H1 (cell line): ENCODE measurements around the gene WDR59. TPM values are rescaled to one million over a fixed set of nuclear protein-coding genes. Genes with fewer than 3 reads are reported as not detected.

Experiments
- CTCF ChIA-PET: fragments of 300-600 bp; sonication (Branson Sonifier 250); formaldehyde crosslinking; loops from one replicate; lab custom pipeline; 2021; ENCODE audit not compliant: partially characterized antibody; lab: Charles Lee
- POLR2A ChIA-PET: fragments of 300-600 bp; sonication (Branson Sonifier 250); formaldehyde crosslinking; loops from one replicate; lab custom pipeline; 2021; ENCODE audit warnings: inconsistent platforms; ENCODE audit not compliant: partially characterized antibody; lab: Charles Lee
- DNase-seq, 2 experiments: peaks; one replicate each; pipeline versions ENCODE4 v3.0.0 to v3.0.0-alpha.2; 2010 to 2022; ENCODE audit warnings: low spot score in 2 of 2, low read depth in 1 of 2, mixed read lengths in 1 of 2
- FAIRE-seq: peaks from 2 replicates; lab custom pipeline; 2011; peaks lifted over from hg19 to GRCh38; lab: Jason Lieb, UNC
- H2AFZ ChIP-seq: 2 replicates; pipeline ENCODE4 v1.8.1; 2012; ENCODE audit warnings: low read length, inconsistent platforms
- H2AK5ac ChIP-seq: 2 replicates; pipeline ENCODE4 v1.6.1; 2013; ENCODE audit warnings: low read depth, low read length
- H2BK120ac ChIP-seq: replicated peaks from 2 replicates; pipeline ENCODE3; 2013; ENCODE audit warnings: low read depth, low read length, inconsistent platforms
- H2BK12ac ChIP-seq: 2 replicates; pipeline ENCODE4 v1.6.1; 2013; ENCODE audit warnings: low read depth, low read length
- H2BK15ac ChIP-seq: 2 replicates; pipeline ENCODE4 v1.6.1; 2013; ENCODE audit warnings: low read length
- H2BK20ac ChIP-seq: 2 replicates; pipeline ENCODE4 v1.6.1; 2013; ENCODE audit warnings: low read length
- H2BK5ac ChIP-seq: 2 replicates; pipeline ENCODE4 v1.6.1; 2013; ENCODE audit warnings: low read depth, low read length
- H3K14ac ChIP-seq: 2 replicates; pipeline ENCODE4 v1.6.1; 2013; ENCODE audit warnings: inconsistent platforms; ENCODE audit not compliant: insufficient read length
- H3K18ac ChIP-seq: 2 replicates; pipeline ENCODE4 v1.6.1; 2013; ENCODE audit warnings: low read length; ENCODE audit errors: extremely low read depth
- H3K23ac ChIP-seq: 2 replicates; pipeline ENCODE4 v1.6.1; 2013; ENCODE audit warnings: inconsistent platforms; ENCODE audit not compliant: insufficient read length
- H3K23me2 ChIP-seq: 2 replicates; pipeline ENCODE4 v1.6.1; 2013; ENCODE audit warnings: low read depth, low read length
- H3K27ac ChIP-seq: 2 replicates; pipeline ENCODE4 v1.6.1; 2011; ENCODE audit warnings: low read depth, low read length, inconsistent platforms
- H3K27me3 ChIP-seq, 4 experiments: replicated peaks in 1 of 4; 1 replicate in 1 of 4; 2 replicates in 3 of 4; pipeline versions ENCODE4 v1.6.1 to v1.8.1; 2011 to 2013; ENCODE audit warnings: low read length in 3 of 4, mild to moderate bottlenecking in 3 of 4, inconsistent platforms in 2 of 4, mixed read lengths in 2 of 4, moderate library complexity in 1 of 4; ENCODE audit not compliant: control insufficient read depth in 3 of 4, insufficient read depth in 3 of 4; ENCODE audit errors: extremely low read depth in 1 of 4
- H3K36me3 ChIP-seq, 4 experiments: 2 replicates each; pipeline versions ENCODE4 v1.6.1 to v1.8.1; 2011 to 2013; ENCODE audit warnings: mild to moderate bottlenecking in 4 of 4, low read length in 3 of 4, moderate library complexity in 2 of 4, control low read depth in 1 of 4, inconsistent platforms in 1 of 4; ENCODE audit not compliant: insufficient read depth in 4 of 4, control insufficient read depth in 2 of 4
- H3K4ac ChIP-seq: replicated peaks from 2 replicates; pipeline ENCODE3; 2013; ENCODE audit warnings: low read length, low read depth, mixed read lengths, inconsistent platforms; ENCODE audit not compliant: insufficient read length
- H3K4me1 ChIP-seq, 4 experiments: replicated peaks in 1 of 4; 1 replicate in 1 of 4; 2 replicates in 3 of 4; pipeline versions ENCODE4 v1.6.1 to v1.8.1; 2011 to 2013; ENCODE audit warnings: low read length in 3 of 4, inconsistent platforms in 2 of 4, mixed read lengths in 1 of 4; ENCODE audit not compliant: insufficient read depth in 4 of 4, control insufficient read depth in 3 of 4
- H3K4me2 ChIP-seq, 2 experiments: 2 replicates each; pipeline versions ENCODE4 v1.6.1 to v1.8.1; 2011 to 2013; ENCODE audit warnings: low read depth in 2 of 2, low read length in 2 of 2, control low read depth in 1 of 2, inconsistent platforms in 1 of 2, mild to moderate bottlenecking in 1 of 2; ENCODE audit not compliant: insufficient read depth in 1 of 2
- H3K4me3 ChIP-seq, 4 experiments: fragments of 200-600, 300-600 bp in 1 of 4; sonication (generic), shearing (Covaris generic), sonication (Bioruptor Twin) in 1 of 4; 2 replicates each; pipeline versions ENCODE4 v1.5.1 to v1.8.1; 2011 to 2016; ENCODE audit warnings: low read length in 4 of 4, low read depth in 3 of 4, control low read depth in 2 of 4, inconsistent platforms in 2 of 4, mild to moderate bottlenecking in 2 of 4, mixed read lengths in 1 of 4, moderate library complexity in 1 of 4; ENCODE audit not compliant: insufficient read depth in 2 of 4; ENCODE audit errors: extremely low read depth in 1 of 4
- H3K56ac ChIP-seq: replicated peaks from 2 replicates; pipeline ENCODE3; 2013; ENCODE audit warnings: low read depth, mild to moderate bottlenecking, mixed read lengths, low read length, inconsistent platforms; ENCODE audit not compliant: insufficient read length
- H3K79me1 ChIP-seq: 2 replicates; pipeline ENCODE4 v1.6.1; 2013; ENCODE audit warnings: low read depth, low read length, control low read depth
- H3K79me2 ChIP-seq, 2 experiments: 2 replicates each; pipeline versions ENCODE4 v1.6.1 to v1.8.1; 2012 to 2013; ENCODE audit warnings: low read length in 2 of 2, mild to moderate bottlenecking in 2 of 2, inconsistent platforms in 1 of 2; ENCODE audit not compliant: insufficient read depth in 2 of 2, control insufficient read depth in 1 of 2
- H3K9ac ChIP-seq, 4 experiments: replicated peaks in 1 of 4; 1 replicate in 1 of 4; 2 replicates in 3 of 4; pipeline versions ENCODE4 v1.6.1 to v1.8.1; 2011 to 2013; ENCODE audit warnings: low read depth in 3 of 4, low read length in 3 of 4, control low read depth in 2 of 4, mild to moderate bottlenecking in 2 of 4, moderate library complexity in 2 of 4, inconsistent platforms in 1 of 4; ENCODE audit errors: extremely low read depth in 1 of 4
- H3K9me3 ChIP-seq, 2 experiments: 2 replicates each; pipeline versions ENCODE4 v1.6.1 to v1.8.1; 2012 to 2013; ENCODE audit warnings: mild to moderate bottlenecking in 2 of 2, moderate library complexity in 2 of 2, control low read depth in 1 of 2, inconsistent platforms in 1 of 2, low read depth in 1 of 2, low read length in 1 of 2, mixed read lengths in 1 of 2; ENCODE audit not compliant: insufficient read depth in 2 of 2
- H4K20me1 ChIP-seq, 2 experiments: replicated peaks in 1 of 2; 2 replicates each; pipeline versions ENCODE3 to v1.8.1; 2011 to 2013; ENCODE audit warnings: inconsistent platforms in 2 of 2, low read length in 2 of 2, mild to moderate bottlenecking in 1 of 2; ENCODE audit not compliant: insufficient read depth in 2 of 2, control insufficient read depth in 1 of 2
- H4K5ac ChIP-seq: 2 replicates; pipeline ENCODE4 v1.6.1; 2013; ENCODE audit warnings: low read length, low read depth, mixed read lengths, inconsistent platforms; ENCODE audit not compliant: insufficient read length
- H4K8ac ChIP-seq: 2 replicates; pipeline ENCODE4 v1.8.0; 2013; ENCODE audit warnings: mild to moderate bottlenecking, moderate library complexity, low read length, inconsistent platforms; ENCODE audit not compliant: insufficient read depth; ENCODE audit errors: extremely low read depth
- H4K91ac ChIP-seq: replicated peaks from 2 replicates; pipeline ENCODE3; 2013; ENCODE audit warnings: low read length, mixed read lengths, inconsistent platforms; ENCODE audit not compliant: insufficient read length
- SP1 ChIP-seq: IDR thresholded peaks from 2 replicates; pipeline ENCODE4 v1.6.1; 2011; ENCODE audit warnings: low read depth, low read length
- SP2 ChIP-seq: IDR thresholded peaks from 2 replicates; pipeline ENCODE4 v1.6.1; 2012; ENCODE audit warnings: mild to moderate bottlenecking, low read length, inconsistent platforms
- WGBS, 2 experiments: shearing (Covaris generic) in 1 of 2; methylation state at CpG; one replicate each; pipeline versions ENCODE4 v1.1.6 to v1.1.7; 2013 to 2015; ENCODE audit warnings: low lambda C conversion rate in 2 of 2, mixed read lengths in 2 of 2, inconsistent platforms in 1 of 2, low coverage in 1 of 2, missing lambda C conversion rate in 1 of 2; ENCODE audit not compliant: insufficient replicate concordance in 2 of 2, insufficient coverage in 1 of 2, insufficient read length in 1 of 2; ENCODE audit errors: extremely low coverage in 1 of 2, missing lambda C conversion rate in 1 of 2; 5-methylcytosine and 5-hydroxymethylcytosine counted together
- polyA plus RNA-seq, 7 experiments: library from polyadenylated mRNA; depleted of rRNA in 3 of 7; stranded (reverse) in 5 of 7; unstranded in 2 of 7; fragments of >200 nt in 5 of 7; fragments of 200-250 nt in 2 of 7; gene quantifications; 1 replicate in 5 of 7; 2 replicates in 1 of 7; 4 replicates in 1 of 7; pipeline versions ENCODE4 v1.2.1 to v1.2.3, GENCODE V29; 2011 to 2013; ENCODE audit warnings: missing spikeins in 2 of 7, mixed read lengths in 2 of 7
- total RNA-seq: library from RNA; stranded (reverse); fragmentation: NEBNext Ultra II Directional; extraction: Animal tissue kit (Norgen Biotek cat#: 25700); gene quantifications from 2 replicates; pipeline ENCODE4 v1.2.1, GENCODE V29; 2021

WDR59 gene
- total and polyA plus RNA-seq, 2 of the 8 experiments (the other 6 are each of a cell fraction or from before 2014, with no cell fraction given): 84.2 to 124 TPM

GRCh38 chr16:74844041-74844980 is 140.6 kb downstream of the WDR59 start:
- FAIRE-seq: no peak
- Histone ChIP-seq H4K91ac (no peak overlapping the region), H2BK5ac (no peak overlapping the region), H3K18ac (no peak overlapping the region), H2BK120ac (no peak overlapping the region), H3K36me3 (no peaks in the 10 kb centered on the region), H3K9ac (no peak overlapping the region), H4K5ac (no peak overlapping the region), H3K27me3 (no peaks in the 10 kb centered on the region), H3K14ac (no peak overlapping the region), H4K8ac (no peak overlapping the region), H2BK12ac (no peak overlapping the region), H2BK15ac (no peak overlapping the region), H3K27ac (no peak overlapping the region), H3K9me3 (no peaks in the 10 kb centered on the region), H3K23me2 (no peaks in the 10 kb centered on the region), H3K56ac (no peak overlapping the region), H3K79me1 (no peaks in the 10 kb centered on the region; the same call in 1 of the 2 replicates), H3K4me3 (no peak overlapping the region), H2AFZ (no peak overlapping the region), H3K79me2 (no peaks in the 10 kb centered on the region), H2AK5ac (no peak overlapping the region; the same call in 1 of the 2 replicates), H3K4me2 (no peak overlapping the region), H3K23ac (no peak overlapping the region), H3K4ac (no peak overlapping the region), H4K20me1 (no peaks in the 10 kb centered on the region), H2BK20ac (no peak overlapping the region), H3K4me1 (no peaks in the 10 kb centered on the region)
- CTCF ChIA-PET: interaction anchor here (0.8 to 1.6 kb wide), 3 partner anchors 18 to 40 kb away, joined by 3 to 8 read pairs (median 6); no protein-coding TSS in a partner anchor
- 82% methylated on average over 19 of the region's 20 CpGs; no CpG with 5 or more reads in 1 of the 2 experiments for WGBS, 2 experiments
- DNase-seq: no peak
- POLR2A ChIA-PET: no interaction called here
- no peak for TF ChIP-seq SP2
- no peak for TF ChIP-seq SP1
